AG10803 (cell line): ENCODE measurements around the gene LEAP2.

Source experiments
- DNase-seq: peaks from one replicate; pipeline ENCODE4 v3.0.0; 2010; ENCODE audit warnings: low read depth
- H3K4me3 ChIP-seq: 2 replicates; pipeline ENCODE4 v1.5.1; 2011; ENCODE audit warnings: mild to moderate bottlenecking, low read length, control low read depth
- TF ChIP-seq, protein P1 (sequence below): conservative IDR thresholded peaks from 2 replicates; pipeline ENCODE4 v1.5.1; 2011; ENCODE audit warnings: mild to moderate bottlenecking, low read length, control low read depth, inconsistent platforms

The LEAP2 gene

GRCh38 chr5:132877938-132878337 lies 4.5 kb downstream of the LEAP2 start:
- TF ChIP-seq, protein P1, sequence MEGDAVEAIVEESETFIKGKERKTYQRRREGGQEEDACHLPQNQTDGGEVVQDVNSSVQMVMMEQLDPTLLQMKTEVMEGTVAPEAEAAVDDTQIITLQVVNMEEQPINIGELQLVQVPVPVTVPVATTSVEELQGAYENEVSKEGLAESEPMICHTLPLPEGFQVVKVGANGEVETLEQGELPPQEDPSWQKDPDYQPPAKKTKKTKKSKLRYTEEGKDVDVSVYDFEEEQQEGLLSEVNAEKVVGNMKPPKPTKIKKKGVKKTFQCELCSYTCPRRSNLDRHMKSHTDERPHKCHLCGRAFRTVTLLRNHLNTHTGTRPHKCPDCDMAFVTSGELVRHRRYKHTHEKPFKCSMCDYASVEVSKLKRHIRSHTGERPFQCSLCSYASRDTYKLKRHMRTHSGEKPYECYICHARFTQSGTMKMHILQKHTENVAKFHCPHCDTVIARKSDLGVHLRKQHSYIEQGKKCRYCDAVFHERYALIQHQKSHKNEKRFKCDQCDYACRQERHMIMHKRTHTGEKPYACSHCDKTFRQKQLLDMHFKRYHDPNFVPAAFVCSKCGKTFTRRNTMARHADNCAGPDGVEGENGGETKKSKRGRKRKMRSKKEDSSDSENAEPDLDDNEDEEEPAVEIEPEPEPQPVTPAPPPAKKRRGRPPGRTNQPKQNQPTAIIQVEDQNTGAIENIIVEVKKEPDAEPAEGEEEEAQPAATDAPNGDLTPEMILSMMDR = no peak
- no peak overlapping the region for H3K4me3 ChIP-seq
- DNase-seq = no peak

DNA sequence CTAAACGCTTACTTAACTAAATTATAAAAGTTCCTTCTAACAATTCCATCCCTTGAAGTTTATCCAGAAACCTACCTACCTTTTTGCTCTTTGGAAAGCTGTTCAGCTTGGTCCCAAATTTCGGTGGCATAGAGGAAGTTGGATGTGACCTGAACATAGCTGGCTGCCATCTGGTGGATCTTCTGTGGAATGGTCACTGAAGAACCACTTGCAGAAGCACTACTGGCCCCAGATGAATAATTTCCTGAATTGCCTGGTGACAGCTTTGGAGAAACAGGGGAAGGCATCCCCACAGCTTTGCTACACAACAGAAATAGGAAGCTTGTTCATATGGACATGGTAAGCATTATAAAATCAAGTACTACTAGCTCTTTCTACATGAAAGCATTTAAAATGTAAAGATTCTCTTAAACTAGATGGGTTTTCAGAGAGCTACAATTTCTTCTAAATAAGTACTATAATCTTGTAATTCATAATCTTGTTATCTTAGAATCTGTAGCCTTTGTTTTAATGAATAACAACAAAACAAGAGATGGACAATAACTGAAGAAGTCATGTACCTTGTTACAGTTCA lies 9.9 kb downstream of the LEAP2 start:
- TF ChIP-seq, protein P1 = peak; percentile 89
- no peak overlapping the region for H3K4me3 ChIP-seq
- peak; percentile 73 for DNase-seq

DNA sequence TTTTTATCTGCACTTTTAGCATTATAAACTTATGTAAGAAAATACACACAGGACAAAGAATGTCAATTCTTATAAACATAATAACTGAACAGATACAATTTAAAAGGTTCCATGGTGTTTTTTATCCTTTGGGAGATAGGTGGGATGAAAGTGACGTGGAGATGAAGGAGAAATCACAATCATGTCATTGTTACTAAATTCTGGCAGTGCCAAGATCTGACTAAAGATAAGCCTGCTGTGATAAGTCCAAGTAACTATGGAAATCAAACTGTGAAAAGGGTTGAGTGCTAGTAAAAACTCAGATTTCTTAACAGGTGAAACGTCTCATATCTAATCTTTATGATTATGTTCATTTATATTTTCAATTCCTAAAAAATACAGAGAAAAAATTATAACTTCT lies 11.1 kb downstream of the LEAP2 start:
- DNase-seq = no peak
- TF ChIP-seq, protein P1 = no peak
- no peak overlapping the region for H3K4me3 ChIP-seq

GRCh38 chr5:132886064-132886823 lies 12.8 kb downstream of the LEAP2 start:
- no peak overlapping the region for H3K4me3 ChIP-seq
- DNase-seq = no peak
- TF ChIP-seq, protein P1 = no peak

GRCh38 chr5:132887283-132887682 lies 13.8 kb downstream of the LEAP2 start:
- H3K4me3 ChIP-seq = no peak overlapping the region

GRCh38 chr5:132889501-132889900 lies 16.0 kb downstream of the LEAP2 start:
- H3K4me3 ChIP-seq = no peak overlapping the region
- TF ChIP-seq, protein P1 = no peak
- DNase-seq = no peak

More at GRCh38 chr5:132887283-132887682, 13.8 kb downstream of the LEAP2 start:
- no peak for DNase-seq
- TF ChIP-seq, protein P1 = no peak

- TF ChIP-seq, protein P1 = no peak
- no peak overlapping the region for H3K4me3 ChIP-seq
- DNase-seq = no peak
Observed at GRCh38 chr5:132890817-132891216, 17.3 kb downstream of the LEAP2 start.
